SU-DHL-6 (cell line): ENCODE results near the gene LRRC1.

Source experiments
- H2AFZ ChIP-seq: fragments of 200-600 bp; sonication (generic); 2 replicates; pipeline ENCODE4 v1.6.1; 2014; ENCODE audit warnings: low read depth, mild to moderate bottlenecking, moderate library complexity, mixed read lengths, antibody characterized with exemption, low read length; ENCODE audit not compliant: severe bottlenecking
- H3F3A ChIP-seq: fragments of 200-600 bp; shearing (Covaris generic); 2 replicates; pipeline ENCODE4 v1.6.0; 2016; ENCODE audit warnings: antibody characterized with exemption, mild to moderate bottlenecking; ENCODE audit not compliant: insufficient read depth
- H3K27ac ChIP-seq: fragments of 200-600 bp; sonication (generic); 2 replicates; pipeline ENCODE4 v1.5.1; 2016; ENCODE audit warnings: low read depth, mild to moderate bottlenecking, low read length, moderate library complexity, mixed read lengths
- H3K27me3 ChIP-seq: fragments of 200-600 bp; sonication (generic), shearing (Covaris generic); 2 replicates; pipeline ENCODE4 v1.6.0; 2014; ENCODE audit warnings: mild to moderate bottlenecking, low read length
- H3K36me3 ChIP-seq: fragments of 200-600 bp; sonication (generic); 2 replicates; pipeline ENCODE4 v1.6.1; 2014; ENCODE audit warnings: mild to moderate bottlenecking, low read length, mixed read lengths
- H3K4me2 ChIP-seq: fragments of 300-600, 200-600 bp; shearing (Covaris generic), sonication (generic); 2 replicates; pipeline ENCODE4 v1.6.0; 2014; ENCODE audit warnings: low read length, low read depth, mild to moderate bottlenecking; ENCODE audit not compliant: poor library complexity, severe bottlenecking
- H3K4me3 ChIP-seq: fragments of 200-600 bp; sonication (generic); 2 replicates; pipeline ENCODE4 v1.5.1; 2014; ENCODE audit warnings: antibody characterized with exemption, low read length, mild to moderate bottlenecking, mixed read lengths; ENCODE audit not compliant: insufficient read depth, poor library complexity, severe bottlenecking
- H3K79me2 ChIP-seq: fragments of 200-600 bp; sonication (generic); 2 replicates; pipeline ENCODE4 v1.6.1; 2014; ENCODE audit warnings: mild to moderate bottlenecking, low read length, moderate library complexity; ENCODE audit not compliant: insufficient read depth
- H3K9ac ChIP-seq: fragments of 200-600 bp; sonication (generic); 2 replicates; pipeline ENCODE4 v1.7.0; 2014; ENCODE audit warnings: mild to moderate bottlenecking, low read length
- H3K9me2 ChIP-seq: fragments of 200-600 bp; sonication (generic); replicated peaks from 2 replicates; pipeline ENCODE4 v1.6.1; 2014; ENCODE audit warnings: low read length; ENCODE audit not compliant: insufficient read depth
- H3K9me3 ChIP-seq: fragments of 200-600 bp; sonication (generic); 2 replicates; pipeline ENCODE4 v1.6.1; 2014; ENCODE audit warnings: low read length, mixed read lengths; ENCODE audit not compliant: insufficient read depth
- H4K20me1 ChIP-seq: fragments of 200-600 bp; sonication (generic); 2 replicates; pipeline ENCODE4 v1.6.1; 2014; ENCODE audit warnings: low read depth, mild to moderate bottlenecking, antibody characterized with exemption, low read length, moderate library complexity, mixed read lengths
- CTCF ChIP-seq: fragments of 200-600 bp; sonication (generic); IDR thresholded peaks from one replicate; pipeline ENCODE4 v1.5.1; 2017; ENCODE audit warnings: antibody characterized with exemption, mild to moderate bottlenecking, low read length, moderate library complexity; ENCODE audit not compliant: insufficient read depth, poor library complexity, severe bottlenecking
- EZH2phosphoT487 ChIP-seq: fragments of 200-600 bp; sonication (generic), shearing (Covaris generic); conservative IDR thresholded peaks from 2 replicates; pipeline ENCODE4 v1.6.1; 2018; ENCODE audit warnings: mild to moderate bottlenecking, antibody characterized with exemption, low read length, moderate library complexity, mixed read lengths

The LRRC1 gene

GRCh38 chr6:53797304-53797703 lies 2.5 kb downstream of the LRRC1 start:
- Histone ChIP-seq H3K9me3 (no peaks in the 10 kb centered on the region), H4K20me1 (peaks cover 23% of the 10 kb centered on the region), H2AFZ (no peak overlapping the region), H3K36me3 (no peaks in the 10 kb centered on the region), H3K9me2 (no peaks in the 10 kb centered on the region), H3K9ac (no peak overlapping the region), H3K4me3 (no peak overlapping the region), H3K27ac (no peak overlapping the region), H3F3A (peaks cover 18% of the 10 kb centered on the region), H3K4me2 (no peak overlapping the region), H3K79me2 (peaks cover 26% of the 10 kb centered on the region), H3K27me3 (no peaks in the 10 kb centered on the region)
- TF ChIP-seq EZH2phosphoT487 (no peak), CTCF (no peak)

GRCh38 chr6:53799340-53799739 lies 4.5 kb downstream of the LRRC1 start:
- Histone ChIP-seq H3K9ac (no peak overlapping the region), H2AFZ (no peak overlapping the region), H3K27ac (no peak overlapping the region), H3K9me3 (no peaks in the 10 kb centered on the region), H3K4me3 (no peak overlapping the region), H4K20me1 (peaks cover 26% of the 10 kb centered on the region), H3K27me3 (no peaks in the 10 kb centered on the region), H3K79me2 (peaks cover 32% of the 10 kb centered on the region), H3F3A (peaks cover 11% of the 10 kb centered on the region), H3K36me3 (no peaks in the 10 kb centered on the region), H3K4me2 (no peak overlapping the region), H3K9me2 (no peaks in the 10 kb centered on the region)
- TF ChIP-seq CTCF: no peak
- TF ChIP-seq EZH2phosphoT487: no peak

GRCh38 chr6:53801022-53801421 lies 6.2 kb downstream of the LRRC1 start:
- Histone ChIP-seq H3K9me2 (no peaks in the 10 kb centered on the region), H3K4me3 (no peak overlapping the region), H3K36me3 (no peaks in the 10 kb centered on the region), H3K9me3 (no peaks in the 10 kb centered on the region), H3K27me3 (no peaks in the 10 kb centered on the region), H2AFZ (no peak overlapping the region), H3K79me2 (peaks cover 24% of the 10 kb centered on the region; the same call in 1 of the 2 replicates), H3F3A (0 out of 2 replicates have a peak, but pooled peaks cover 8% of the 10 kb centered on the region), H4K20me1 (peaks cover 34% of the 10 kb centered on the region), H3K27ac (no peak overlapping the region), H3K9ac (no peak overlapping the region), H3K4me2 (no peak overlapping the region)
- TF ChIP-seq CTCF (no peak), EZH2phosphoT487 (no peak)

GRCh38 chr6:53802582-53802981 lies 7.8 kb downstream of the LRRC1 start:
- H3K27me3 ChIP-seq: no peaks in the 10 kb centered on the region
- H3K36me3 ChIP-seq: no peaks in the 10 kb centered on the region
- H4K20me1 ChIP-seq: peaks cover 27% of the 10 kb centered on the region
- H3F3A ChIP-seq: no peaks in the 10 kb centered on the region
- no peak overlapping the region for H3K27ac ChIP-seq
- H3K9ac ChIP-seq: no peak overlapping the region
- H3K9me3 ChIP-seq: no peaks in the 10 kb centered on the region
- TF ChIP-seq EZH2phosphoT487 (no peak), CTCF (no peak)
- H3K9me2 ChIP-seq: no peaks in the 10 kb centered on the region
- no peak overlapping the region for H2AFZ ChIP-seq
- peaks cover 24% of the 10 kb centered on the region; the same call in 1 of the 2 replicates for H3K79me2 ChIP-seq
- no peak overlapping the region for H3K4me3 ChIP-seq
- no peak overlapping the region for H3K4me2 ChIP-seq
